SU-DHL-6 (cell line): Measurements from ENCODE around the gene SORCS2.

Source experiments
- H2AFZ ChIP-seq: fragments of 200-600 bp; sonication (generic); 2 replicates; pipeline ENCODE4 v1.6.1; 2014; ENCODE audit warnings: low read depth, mild to moderate bottlenecking, moderate library complexity, mixed read lengths, antibody characterized with exemption, low read length; ENCODE audit not compliant: severe bottlenecking
- H3F3A ChIP-seq: fragments of 200-600 bp; shearing (Covaris generic); 2 replicates; pipeline ENCODE4 v1.6.0; 2016; ENCODE audit warnings: antibody characterized with exemption, mild to moderate bottlenecking; ENCODE audit not compliant: insufficient read depth
- H3K27ac ChIP-seq: fragments of 200-600 bp; sonication (generic); 2 replicates; pipeline ENCODE4 v1.5.1; 2016; ENCODE audit warnings: low read depth, mild to moderate bottlenecking, low read length, moderate library complexity, mixed read lengths
- H3K27me3 ChIP-seq: fragments of 200-600 bp; sonication (generic), shearing (Covaris generic); 2 replicates; pipeline ENCODE4 v1.6.0; 2014; ENCODE audit warnings: mild to moderate bottlenecking, low read length
- H3K36me3 ChIP-seq: fragments of 200-600 bp; sonication (generic); 2 replicates; pipeline ENCODE4 v1.6.1; 2014; ENCODE audit warnings: mild to moderate bottlenecking, low read length, mixed read lengths
- H3K4me2 ChIP-seq: fragments of 300-600, 200-600 bp; shearing (Covaris generic), sonication (generic); 2 replicates; pipeline ENCODE4 v1.6.0; 2014; ENCODE audit warnings: low read length, low read depth, mild to moderate bottlenecking; ENCODE audit not compliant: poor library complexity, severe bottlenecking
- H3K4me3 ChIP-seq: fragments of 200-600 bp; sonication (generic); 2 replicates; pipeline ENCODE4 v1.5.1; 2014; ENCODE audit warnings: antibody characterized with exemption, low read length, mild to moderate bottlenecking, mixed read lengths; ENCODE audit not compliant: insufficient read depth, poor library complexity, severe bottlenecking
- H3K79me2 ChIP-seq: fragments of 200-600 bp; sonication (generic); 2 replicates; pipeline ENCODE4 v1.6.1; 2014; ENCODE audit warnings: mild to moderate bottlenecking, low read length, moderate library complexity; ENCODE audit not compliant: insufficient read depth
- H3K9ac ChIP-seq: fragments of 200-600 bp; sonication (generic); 2 replicates; pipeline ENCODE4 v1.7.0; 2014; ENCODE audit warnings: mild to moderate bottlenecking, low read length
- H3K9me2 ChIP-seq: fragments of 200-600 bp; sonication (generic); replicated peaks from 2 replicates; pipeline ENCODE4 v1.6.1; 2014; ENCODE audit warnings: low read length; ENCODE audit not compliant: insufficient read depth
- H3K9me3 ChIP-seq: fragments of 200-600 bp; sonication (generic); 2 replicates; pipeline ENCODE4 v1.6.1; 2014; ENCODE audit warnings: low read length, mixed read lengths; ENCODE audit not compliant: insufficient read depth
- H4K20me1 ChIP-seq: fragments of 200-600 bp; sonication (generic); 2 replicates; pipeline ENCODE4 v1.6.1; 2014; ENCODE audit warnings: low read depth, mild to moderate bottlenecking, antibody characterized with exemption, low read length, moderate library complexity, mixed read lengths
- EZH2phosphoT487 ChIP-seq: fragments of 200-600 bp; sonication (generic), shearing (Covaris generic); conservative IDR thresholded peaks from 2 replicates; pipeline ENCODE4 v1.6.1; 2018; ENCODE audit warnings: mild to moderate bottlenecking, antibody characterized with exemption, low read length, moderate library complexity, mixed read lengths
- TF ChIP-seq, protein P1 (sequence below): fragments of 200-600 bp; sonication (generic); IDR thresholded peaks from one replicate; pipeline ENCODE4 v1.5.1; 2017; ENCODE audit warnings: antibody characterized with exemption, mild to moderate bottlenecking, low read length, moderate library complexity; ENCODE audit not compliant: insufficient read depth, poor library complexity, severe bottlenecking

Gene SORCS2

DNA sequence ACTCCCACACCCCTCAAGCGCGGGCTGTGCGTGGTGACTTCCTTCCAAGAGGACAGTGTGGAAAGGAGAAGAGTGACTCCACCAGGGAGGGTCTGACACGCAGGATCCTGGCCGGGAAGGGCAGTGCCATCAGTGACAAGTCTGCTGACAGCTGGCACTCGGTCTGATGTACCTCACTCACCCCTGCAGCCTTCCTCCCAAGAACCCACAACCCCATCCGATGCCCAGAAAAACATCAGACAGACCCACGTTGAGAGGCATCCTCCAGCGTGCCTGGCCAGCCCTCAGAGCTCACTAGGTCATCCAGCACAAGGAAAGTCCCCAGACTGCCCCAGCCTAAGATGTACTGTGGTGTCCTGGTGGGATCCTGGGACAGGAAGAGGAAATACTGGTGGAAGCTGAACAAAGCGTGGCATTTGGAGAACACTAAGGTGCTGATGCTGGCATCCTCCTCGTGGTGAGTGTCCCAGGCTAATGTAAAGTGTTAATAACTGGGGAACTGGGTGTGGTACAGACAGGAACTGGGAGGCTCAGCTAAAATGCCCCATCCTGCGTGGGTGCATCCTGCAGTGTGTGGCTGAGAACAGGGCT lies 442.4 kb downstream of the SORCS2 start:
- H3K4me3 ChIP-seq = no peak overlapping the region
- H3K4me2 ChIP-seq = no peak overlapping the region
- no peaks in the 10 kb centered on the region for H3K79me2 ChIP-seq
- TF ChIP-seq, protein P1, sequence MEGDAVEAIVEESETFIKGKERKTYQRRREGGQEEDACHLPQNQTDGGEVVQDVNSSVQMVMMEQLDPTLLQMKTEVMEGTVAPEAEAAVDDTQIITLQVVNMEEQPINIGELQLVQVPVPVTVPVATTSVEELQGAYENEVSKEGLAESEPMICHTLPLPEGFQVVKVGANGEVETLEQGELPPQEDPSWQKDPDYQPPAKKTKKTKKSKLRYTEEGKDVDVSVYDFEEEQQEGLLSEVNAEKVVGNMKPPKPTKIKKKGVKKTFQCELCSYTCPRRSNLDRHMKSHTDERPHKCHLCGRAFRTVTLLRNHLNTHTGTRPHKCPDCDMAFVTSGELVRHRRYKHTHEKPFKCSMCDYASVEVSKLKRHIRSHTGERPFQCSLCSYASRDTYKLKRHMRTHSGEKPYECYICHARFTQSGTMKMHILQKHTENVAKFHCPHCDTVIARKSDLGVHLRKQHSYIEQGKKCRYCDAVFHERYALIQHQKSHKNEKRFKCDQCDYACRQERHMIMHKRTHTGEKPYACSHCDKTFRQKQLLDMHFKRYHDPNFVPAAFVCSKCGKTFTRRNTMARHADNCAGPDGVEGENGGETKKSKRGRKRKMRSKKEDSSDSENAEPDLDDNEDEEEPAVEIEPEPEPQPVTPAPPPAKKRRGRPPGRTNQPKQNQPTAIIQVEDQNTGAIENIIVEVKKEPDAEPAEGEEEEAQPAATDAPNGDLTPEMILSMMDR = no peak
- TF ChIP-seq EZH2phosphoT487 = no peak
- H3F3A ChIP-seq = no peaks in the 10 kb centered on the region
- H2AFZ ChIP-seq = no peak overlapping the region
- H3K27me3 ChIP-seq = no peaks in the 10 kb centered on the region
- H3K9ac ChIP-seq = no peak overlapping the region
- no peaks in the 10 kb centered on the region for H3K36me3 ChIP-seq
- H3K9me3 ChIP-seq = no peaks in the 10 kb centered on the region
- no peak overlapping the region for H3K27ac ChIP-seq
- no peaks in the 10 kb centered on the region for H4K20me1 ChIP-seq
- no peaks in the 10 kb centered on the region for H3K9me2 ChIP-seq

DNA sequence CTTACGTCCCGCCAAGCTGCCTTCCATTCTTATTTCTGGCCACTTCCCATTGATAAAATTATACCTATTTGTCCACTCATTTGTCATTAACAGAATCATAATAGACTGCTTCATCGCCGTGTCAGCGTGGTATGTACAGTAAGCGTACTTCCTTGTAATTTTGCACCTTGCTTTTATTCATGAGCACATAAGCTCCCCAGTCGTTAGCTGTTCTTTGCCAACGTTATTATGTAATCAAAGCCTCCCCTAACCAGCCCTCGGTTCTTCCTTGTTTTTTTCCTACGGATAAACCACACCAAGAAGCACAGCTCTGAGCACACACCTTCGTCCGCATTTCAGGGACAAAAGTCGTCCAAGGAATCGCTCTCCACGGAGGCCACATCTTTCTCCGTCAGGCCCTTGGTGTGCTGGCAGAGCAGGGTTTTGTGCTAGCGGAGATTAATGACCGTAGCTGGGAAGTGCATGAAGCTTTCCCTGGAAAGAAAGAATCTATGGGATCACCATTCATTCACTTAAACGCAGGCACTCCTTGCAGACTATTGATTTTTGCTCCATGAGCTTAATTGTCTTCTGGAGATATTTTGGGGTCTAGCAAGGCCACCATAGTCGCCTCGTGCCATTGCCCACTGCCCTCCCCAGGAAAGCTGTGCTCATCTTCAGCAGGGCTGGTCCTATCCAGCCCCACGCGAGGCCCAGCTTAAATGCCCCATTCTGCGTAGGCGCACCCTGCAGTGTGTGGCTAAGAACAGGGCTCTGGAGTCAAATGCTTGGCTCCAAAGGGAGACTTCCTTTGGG lies 443.3 kb downstream of the SORCS2 start:
- no peak overlapping the region for H2AFZ ChIP-seq
- TF ChIP-seq, protein P1 = no peak
- no peak for TF ChIP-seq EZH2phosphoT487
- H3K9me3 ChIP-seq = no peaks in the 10 kb centered on the region
- H3F3A ChIP-seq = no peaks in the 10 kb centered on the region
- no peaks in the 10 kb centered on the region for H3K36me3 ChIP-seq
- no peaks in the 10 kb centered on the region for H3K27me3 ChIP-seq
- no peaks in the 10 kb centered on the region for H3K79me2 ChIP-seq
- no peaks in the 10 kb centered on the region for H4K20me1 ChIP-seq
- no peaks in the 10 kb centered on the region for H3K9me2 ChIP-seq
- no peak overlapping the region for H3K4me3 ChIP-seq
- no peak overlapping the region for H3K27ac ChIP-seq
- no peak overlapping the region for H3K4me2 ChIP-seq
- H3K9ac ChIP-seq = no peak overlapping the region

DNA sequence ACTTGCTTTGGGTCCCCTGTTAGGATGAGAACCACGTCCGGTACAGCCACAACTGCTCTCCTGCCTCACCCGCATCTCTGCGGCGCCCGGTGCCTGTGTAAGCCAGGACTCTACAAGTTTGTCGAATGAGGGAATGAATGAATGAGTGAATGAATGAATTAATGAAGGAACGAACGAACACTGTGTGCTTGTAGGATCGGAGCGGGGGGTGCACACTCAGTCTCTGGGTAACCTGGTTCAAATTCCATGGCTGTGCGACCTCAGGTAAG lies 443.8 kb downstream of the SORCS2 start:
- no peaks in the 10 kb centered on the region for H4K20me1 ChIP-seq
- H3K36me3 ChIP-seq = no peaks in the 10 kb centered on the region
- no peak overlapping the region for H3K4me2 ChIP-seq

More for the DNA sequence above, 443.8 kb downstream of the SORCS2 start:
- H3K9me3 ChIP-seq = no peaks in the 10 kb centered on the region
- no peaks in the 10 kb centered on the region for H3K9me2 ChIP-seq
- H3K9ac ChIP-seq = no peak overlapping the region
- no peaks in the 10 kb centered on the region for H3K79me2 ChIP-seq
- H3K27ac ChIP-seq = no peak overlapping the region
- no peak overlapping the region for H2AFZ ChIP-seq
- no peaks in the 10 kb centered on the region for H3K27me3 ChIP-seq
- no peak overlapping the region for H3K4me3 ChIP-seq
- no peaks in the 10 kb centered on the region for H3F3A ChIP-seq
- no peak for TF ChIP-seq EZH2phosphoT487
- TF ChIP-seq, protein P1 = no peak
